HEK293 (cell line): ENCODE results near the gene R3HDM1.

Experiments used
- PRDM1 ChIP-seq: fragments of 450-650 bp; formaldehyde crosslinking; IDR thresholded peaks from 2 replicates; pipeline ENCODE4; 2016; ENCODE audit warnings: missing biosample characterization, missing genetic modification characterization
- PRDM4 ChIP-seq: fragments of 450-650 bp; formaldehyde crosslinking; IDR thresholded peaks from 2 replicates; pipeline ENCODE4 v1.5.1; 2017; ENCODE audit warnings: missing biosample characterization, missing genetic modification characterization
- REST ChIP-seq: fragments of 450-650 bp; formaldehyde crosslinking; IDR thresholded peaks from 2 replicates; pipeline ENCODE4 v1.5.1; 2016; ENCODE audit warnings: missing biosample characterization, missing genetic modification characterization
- TCF7L2 ChIP-seq: IDR thresholded peaks from 2 replicates; pipeline ENCODE4 v1.6.1; 2011; ENCODE audit warnings: low read depth, mild to moderate bottlenecking, inconsistent platforms, low read length, moderate library complexity, borderline replicate concordance
- ZBTB7A ChIP-seq: fragments of 450-650 bp; formaldehyde crosslinking; IDR thresholded peaks from 2 replicates; pipeline ENCODE4 v1.5.1; 2016; ENCODE audit warnings: low read depth, missing biosample characterization, missing genetic modification characterization
- ZNF76 ChIP-seq: fragments of 450-650 bp; formaldehyde crosslinking; IDR thresholded peaks from 2 replicates; pipeline ENCODE4; 2016; ENCODE audit warnings: low read depth, missing biosample characterization, missing genetic modification characterization, borderline replicate concordance
- ZSCAN18 ChIP-seq: fragments of 450-650 bp; formaldehyde crosslinking; IDR thresholded peaks from 2 replicates; pipeline ENCODE4 v1.5.1; 2016; ENCODE audit warnings: missing biosample characterization, missing genetic modification characterization
- TF ChIP-seq, protein P1 (sequence below): fragments of 450-650 bp; formaldehyde crosslinking; IDR thresholded peaks from 2 replicates; pipeline ENCODE4 v1.5.1; 2016; ENCODE audit warnings: missing biosample characterization, missing genetic modification characterization

GRCh38 chr2:135620198-135620597, 88.9 kb downstream of the R3HDM1 start:
- TF ChIP-seq, protein P1, sequence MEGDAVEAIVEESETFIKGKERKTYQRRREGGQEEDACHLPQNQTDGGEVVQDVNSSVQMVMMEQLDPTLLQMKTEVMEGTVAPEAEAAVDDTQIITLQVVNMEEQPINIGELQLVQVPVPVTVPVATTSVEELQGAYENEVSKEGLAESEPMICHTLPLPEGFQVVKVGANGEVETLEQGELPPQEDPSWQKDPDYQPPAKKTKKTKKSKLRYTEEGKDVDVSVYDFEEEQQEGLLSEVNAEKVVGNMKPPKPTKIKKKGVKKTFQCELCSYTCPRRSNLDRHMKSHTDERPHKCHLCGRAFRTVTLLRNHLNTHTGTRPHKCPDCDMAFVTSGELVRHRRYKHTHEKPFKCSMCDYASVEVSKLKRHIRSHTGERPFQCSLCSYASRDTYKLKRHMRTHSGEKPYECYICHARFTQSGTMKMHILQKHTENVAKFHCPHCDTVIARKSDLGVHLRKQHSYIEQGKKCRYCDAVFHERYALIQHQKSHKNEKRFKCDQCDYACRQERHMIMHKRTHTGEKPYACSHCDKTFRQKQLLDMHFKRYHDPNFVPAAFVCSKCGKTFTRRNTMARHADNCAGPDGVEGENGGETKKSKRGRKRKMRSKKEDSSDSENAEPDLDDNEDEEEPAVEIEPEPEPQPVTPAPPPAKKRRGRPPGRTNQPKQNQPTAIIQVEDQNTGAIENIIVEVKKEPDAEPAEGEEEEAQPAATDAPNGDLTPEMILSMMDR (tag by site-specific recombination) = no peak
- TF ChIP-seq ZSCAN18 (tag by site-specific recombination) (no peak), ZBTB7A (tag by site-specific recombination) (no peak), TCF7L2 (no peak), PRDM4 (tag by site-specific recombination) (no peak), REST (tag by site-specific recombination) (no peak), PRDM1 (tag by site-specific recombination) (no peak), ZNF76 (tag by site-specific recombination) (no peak)
